Islet of Langerhans (tissue), 1 donor: ENCODE results near the gene A4GALT.
A peak's percentile ranks its signal among the peaks of the same experiment; 100 is the strongest.

Experiments
- FAIRE-seq: peaks from one replicate; lab custom pipeline; 2011; peaks lifted over from hg19 to GRCh38; lab: Jason Lieb, UNC

A4GALT gene

DNA sequence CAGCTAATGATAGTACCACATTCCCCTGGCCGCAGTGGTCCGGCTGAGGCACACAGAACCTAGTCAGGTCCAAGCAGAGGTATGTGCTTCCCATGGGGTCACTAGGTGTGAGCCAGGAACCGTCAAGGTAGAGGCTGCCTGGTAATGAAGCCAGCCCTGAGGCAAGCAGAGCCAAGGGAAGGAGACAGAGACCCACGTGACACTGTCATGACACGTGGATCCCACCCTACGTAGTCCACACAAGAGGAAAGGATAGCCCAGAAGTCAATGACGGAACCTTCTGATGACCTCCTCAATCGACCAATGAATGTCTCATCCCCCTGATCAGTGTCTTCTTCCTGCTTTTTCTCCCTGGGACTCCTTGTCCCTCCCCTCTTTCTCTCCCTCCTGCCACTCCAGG is 19.0 kb downstream of the A4GALT start:
- FAIRE-seq = no peak

DNA sequence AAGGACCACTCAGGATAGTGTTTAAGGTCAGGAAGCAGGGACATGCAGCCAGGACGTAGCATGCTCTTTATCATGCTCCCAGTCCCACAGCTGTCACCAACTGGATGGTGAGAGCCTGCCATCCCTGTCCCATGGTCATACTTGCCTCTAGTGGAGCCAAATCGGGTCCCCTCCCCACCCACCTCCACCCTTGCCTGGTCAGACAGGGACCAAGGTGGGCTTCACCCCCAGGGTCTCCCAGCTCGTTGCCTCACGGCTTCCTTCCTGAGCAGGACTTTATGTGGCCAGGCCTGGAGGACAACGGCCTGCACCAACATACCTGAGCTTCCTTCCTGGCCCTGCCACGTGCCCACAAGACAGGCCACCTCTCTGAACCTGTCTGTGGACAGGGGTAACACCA is 19.8 kb downstream of the A4GALT start:
- no peak for FAIRE-seq

DNA sequence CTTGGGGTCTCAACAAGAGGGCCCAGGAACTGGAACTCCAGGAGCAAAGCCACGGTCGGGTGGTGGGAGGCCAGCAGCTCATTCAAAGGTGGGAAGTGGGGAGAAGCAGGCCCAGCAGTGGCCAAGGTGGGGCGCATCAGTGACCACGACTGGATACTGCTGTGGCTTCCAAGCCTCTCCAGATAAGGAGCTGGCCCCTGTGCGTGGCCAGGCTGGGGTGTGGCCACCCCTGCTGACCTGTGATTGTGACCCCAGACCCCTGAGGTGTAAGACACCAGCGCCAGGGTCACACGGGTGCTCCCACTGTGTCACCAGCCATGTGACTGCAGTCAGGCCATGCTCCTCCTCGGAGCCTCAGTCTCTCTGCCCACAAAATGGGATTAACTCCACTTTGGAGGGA is 20.3 kb downstream of the A4GALT start:
- no peak for FAIRE-seq

DNA sequence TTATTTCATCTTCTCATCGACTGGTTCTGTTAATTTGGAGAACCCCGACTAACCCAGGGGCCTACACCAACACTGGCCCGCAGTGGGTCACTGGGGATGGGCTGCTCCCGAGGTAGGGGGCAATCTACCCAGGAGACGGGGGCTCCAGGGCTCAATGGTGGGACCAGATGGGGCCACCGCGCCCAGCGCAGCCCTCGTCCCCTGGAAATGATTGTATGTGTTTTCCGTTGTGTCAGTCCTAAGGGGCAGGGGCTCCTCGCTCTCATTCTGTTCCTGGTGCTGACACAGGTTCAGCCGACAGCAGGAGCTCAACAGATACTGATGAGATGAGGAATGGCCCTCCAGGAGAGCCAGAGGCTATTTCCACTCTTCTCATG is 20.7 kb downstream of the A4GALT start:
- FAIRE-seq = no peak

DNA sequence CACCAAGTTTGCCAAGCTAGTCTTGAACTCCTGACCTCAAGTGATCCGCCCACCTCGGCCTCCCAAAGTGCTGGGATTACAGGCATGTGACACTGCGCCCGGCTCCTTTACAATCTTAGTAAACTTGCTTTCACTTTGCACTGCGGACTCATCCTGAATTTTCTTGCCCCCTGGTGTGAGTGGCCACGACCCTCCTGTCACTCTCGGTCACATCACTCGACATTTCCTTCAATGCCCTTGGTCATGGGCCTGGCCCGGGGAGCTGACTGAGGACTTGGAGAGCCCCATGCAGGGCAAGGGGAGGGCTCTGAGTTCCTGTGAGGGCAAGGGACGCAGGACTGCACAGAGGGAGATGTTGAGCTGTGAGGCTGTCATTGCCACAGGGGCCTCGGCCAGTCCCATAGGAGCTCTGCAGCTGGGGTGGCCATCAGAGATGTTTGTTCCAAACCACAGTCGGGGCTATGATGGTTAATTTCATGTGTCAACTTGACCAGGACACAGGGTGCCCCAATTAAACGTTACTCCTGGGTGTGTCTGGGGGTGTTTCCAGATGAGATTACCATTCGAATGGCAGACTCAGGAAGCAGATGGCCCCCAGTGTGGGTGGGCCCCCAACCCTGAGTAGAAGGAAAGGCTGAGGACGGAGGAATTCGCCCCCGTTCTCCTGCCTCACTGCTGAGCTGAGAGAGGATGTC is 21.2 kb downstream of the A4GALT start:
- FAIRE-seq = no peak

DNA sequence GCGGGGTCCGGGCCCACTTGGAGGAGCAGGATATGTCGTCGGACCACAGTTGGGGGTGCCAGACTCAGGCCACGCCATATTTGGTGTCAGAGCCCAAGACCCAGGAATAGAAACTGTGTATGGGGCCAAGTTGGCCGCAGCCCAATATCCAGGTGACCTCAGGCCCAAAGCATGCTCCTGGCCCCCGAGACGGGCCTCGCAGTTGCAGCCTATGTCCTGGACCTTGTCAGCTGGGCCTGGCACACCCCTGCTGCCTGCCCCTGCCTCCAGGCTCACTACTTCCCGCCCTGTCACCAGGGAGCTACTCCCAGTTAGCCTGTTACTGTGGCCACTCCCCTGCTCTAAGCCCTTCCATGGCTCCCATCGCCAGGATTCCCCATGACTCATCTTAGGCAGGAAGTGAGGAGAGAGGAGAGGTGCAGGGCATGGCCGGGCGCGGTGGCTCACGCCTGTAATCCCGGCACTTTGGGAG is 23.1 kb downstream of the A4GALT start:
- no peak for FAIRE-seq

DNA sequence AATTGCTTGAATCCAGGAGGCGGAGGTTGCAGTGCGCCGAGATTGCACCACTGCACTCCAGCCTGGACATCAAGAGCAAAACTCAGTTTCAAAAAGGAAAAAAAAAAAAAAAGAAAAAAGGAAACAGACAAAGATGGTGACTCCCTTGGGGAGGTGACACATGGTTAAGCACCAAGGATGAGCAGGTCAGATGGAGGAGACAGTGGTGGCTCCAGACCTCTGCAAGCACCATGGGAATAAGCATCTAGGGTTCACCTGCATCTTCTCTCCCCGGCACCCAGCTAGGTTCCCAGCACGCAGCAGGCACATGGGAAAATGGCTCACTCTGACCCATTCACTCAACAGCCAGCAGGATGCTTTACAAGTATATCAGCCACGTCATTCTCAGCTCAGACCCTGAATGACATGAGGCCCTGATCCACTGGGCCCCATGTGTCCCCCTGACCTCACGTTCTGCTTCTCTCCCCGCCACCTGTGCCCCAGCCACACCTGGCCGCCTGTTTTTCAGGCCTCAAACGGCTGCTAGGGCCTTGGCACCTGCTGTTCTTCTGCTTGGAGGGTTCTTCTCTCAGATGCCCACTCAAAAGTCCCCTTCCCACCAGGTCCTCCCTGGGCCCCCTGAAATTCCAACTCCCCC is 24.2 kb downstream of the A4GALT start:
- no peak for FAIRE-seq

DNA sequence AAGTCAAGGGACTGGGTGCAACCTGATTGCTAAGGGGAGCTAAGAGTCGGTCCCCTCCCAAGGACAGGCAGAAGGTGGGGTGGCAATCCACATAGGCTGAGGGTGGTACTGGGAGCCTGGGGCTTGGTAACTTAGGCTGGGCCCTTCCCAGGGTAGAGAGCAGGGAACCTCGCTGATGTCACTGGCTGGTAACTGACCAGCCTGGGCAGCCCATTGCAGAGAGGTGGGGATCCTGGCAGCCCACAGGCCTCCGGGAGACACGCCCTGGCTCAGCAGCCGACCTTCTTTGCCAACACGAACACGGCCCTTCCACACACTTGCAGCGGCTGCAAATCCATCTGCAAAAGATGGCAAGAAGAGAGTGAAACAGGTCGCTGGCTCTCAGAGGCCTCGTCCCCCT is 25.4 kb downstream of the A4GALT start:
- no peak for FAIRE-seq

DNA sequence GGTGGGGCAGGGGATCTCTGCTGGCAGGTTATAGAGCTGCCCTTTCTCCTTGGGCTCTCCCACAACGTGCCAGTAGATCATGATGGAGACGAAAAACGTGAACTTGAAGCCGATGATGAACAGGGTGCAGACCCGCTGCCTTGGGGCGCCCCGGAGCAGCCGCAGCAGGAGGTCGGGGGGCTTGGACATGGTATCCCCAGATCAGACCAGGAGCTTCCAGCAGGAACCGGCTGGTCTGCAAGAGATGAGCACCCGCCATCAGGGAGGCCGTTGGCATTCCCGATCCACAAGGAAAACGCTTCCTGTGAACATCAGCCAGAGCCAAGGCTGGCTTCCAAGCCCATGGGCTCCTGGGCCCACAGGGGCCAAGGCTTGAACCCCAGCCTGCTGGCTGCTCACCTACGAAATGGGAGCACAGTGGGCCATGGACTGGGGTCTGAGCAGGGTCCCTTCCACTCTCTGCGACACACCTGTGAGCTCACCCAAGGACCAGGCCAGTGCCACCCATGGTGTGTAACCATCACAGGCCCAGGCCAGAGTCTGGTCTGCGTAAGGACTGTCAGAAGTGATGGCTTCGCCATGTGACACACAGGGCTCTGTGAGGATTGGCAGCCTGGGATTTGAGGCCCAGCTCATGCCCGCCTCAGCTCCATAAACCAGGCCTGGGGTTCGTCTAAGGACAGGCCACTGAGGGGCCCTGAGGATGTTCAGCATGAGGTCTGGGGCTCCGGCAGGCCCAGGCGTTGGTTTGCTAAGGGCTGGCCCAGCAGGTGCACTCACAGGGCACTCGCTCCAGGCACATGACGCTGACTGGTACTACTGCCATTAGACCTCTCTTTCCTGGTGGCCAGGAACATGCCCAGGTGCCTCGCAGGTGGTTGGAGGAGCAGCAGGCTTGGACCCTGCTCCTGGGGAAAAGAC is 26.6 kb downstream of the A4GALT start:
- no peak for FAIRE-seq

DNA sequence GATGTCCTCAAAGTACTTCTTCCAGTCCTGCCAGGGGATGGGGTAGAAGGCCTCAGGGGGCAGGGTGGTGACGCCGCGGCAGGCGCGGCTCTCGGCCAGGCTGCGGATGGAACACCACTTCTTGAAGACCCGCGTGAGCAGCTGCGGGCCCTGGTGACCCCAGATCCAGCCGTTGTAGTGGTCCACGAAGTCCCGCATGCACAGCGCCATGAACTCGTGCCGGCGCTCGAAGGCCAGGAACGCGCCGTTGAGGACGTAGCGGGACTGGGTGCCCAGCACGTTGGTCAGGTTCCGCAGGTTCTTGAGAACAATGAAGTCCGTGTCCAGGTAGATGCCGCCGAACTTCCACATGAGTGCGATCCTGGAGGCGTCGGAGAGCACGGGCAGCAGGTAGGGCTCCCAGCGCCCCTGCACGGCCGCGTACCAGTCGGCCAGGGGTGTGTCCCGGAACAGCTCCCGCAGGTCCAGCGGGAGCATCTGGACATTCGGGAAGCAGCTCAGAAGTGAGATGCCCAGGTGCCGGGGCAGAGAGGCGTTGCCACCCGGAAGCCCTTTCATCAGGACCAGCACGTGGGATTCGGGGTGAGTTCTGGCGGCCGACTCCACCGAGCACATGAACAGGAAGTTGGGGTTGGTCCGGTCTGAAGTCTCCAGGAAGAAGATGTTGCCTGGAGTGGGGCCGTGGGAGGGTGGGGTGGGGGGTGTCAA is 27.5 kb downstream of the A4GALT start:
- FAIRE-seq = no peak

DNA sequence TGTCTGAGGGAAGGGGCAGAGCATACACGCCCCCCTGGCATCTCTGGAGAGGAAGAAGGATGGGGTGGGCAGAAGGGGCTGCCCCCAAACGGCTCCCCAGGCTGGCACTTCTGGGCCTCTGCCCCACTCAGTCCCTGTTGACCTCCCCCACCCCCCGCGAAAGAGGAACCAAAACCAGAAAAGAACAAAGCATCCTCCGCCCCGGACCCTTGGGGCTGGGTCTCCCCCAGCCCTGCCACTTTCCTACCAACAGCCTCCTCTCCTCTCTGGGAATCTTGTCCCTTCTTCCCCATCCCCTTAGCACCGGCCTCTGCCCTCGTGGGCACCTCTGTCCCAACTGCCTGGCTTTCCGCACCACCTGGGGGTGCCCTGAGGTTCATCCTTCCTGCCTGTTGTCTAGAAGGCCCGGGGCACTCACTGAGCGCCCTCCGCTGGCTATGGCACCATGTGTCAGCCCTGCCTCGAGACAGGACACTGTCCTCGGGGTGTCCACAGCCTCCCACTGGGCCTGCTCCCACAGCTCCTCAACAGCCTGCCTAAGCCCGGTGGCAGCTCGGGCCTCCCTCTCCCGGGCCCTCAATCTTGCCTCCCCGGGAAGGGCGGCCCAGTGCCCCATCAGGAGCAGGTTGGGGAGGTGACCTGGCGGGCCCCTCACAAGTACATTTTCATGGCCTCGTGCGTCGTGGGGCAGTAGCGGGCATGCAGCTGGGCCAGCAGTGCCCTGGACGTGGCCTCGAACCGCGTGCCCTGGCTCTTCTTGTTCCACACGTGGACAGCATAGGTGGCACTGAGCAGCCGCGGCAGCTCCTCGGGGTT is 28.2 kb downstream of the A4GALT start:
- FAIRE-seq = no peak

DNA sequence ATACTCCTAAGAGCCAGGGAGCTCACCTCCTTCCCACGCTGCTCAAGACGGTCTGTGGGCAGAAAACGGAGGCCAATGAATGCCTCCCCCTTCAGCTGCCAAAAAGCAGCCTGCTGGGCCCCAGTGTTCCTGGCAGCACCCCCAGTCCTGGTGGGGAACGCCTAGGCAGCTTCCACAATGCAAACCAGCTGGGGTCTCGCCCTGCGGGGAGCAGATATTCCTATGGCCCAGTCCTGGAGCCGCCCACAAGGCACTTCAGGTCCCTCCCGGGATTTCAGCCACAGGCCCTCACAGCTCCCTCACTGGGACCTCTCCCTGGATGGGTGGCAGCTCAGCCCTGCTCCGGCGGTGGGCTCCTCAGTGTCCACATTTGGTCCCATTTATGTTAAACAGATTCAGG is 29.2 kb downstream of the A4GALT start:
- FAIRE-seq = no peak

DNA sequence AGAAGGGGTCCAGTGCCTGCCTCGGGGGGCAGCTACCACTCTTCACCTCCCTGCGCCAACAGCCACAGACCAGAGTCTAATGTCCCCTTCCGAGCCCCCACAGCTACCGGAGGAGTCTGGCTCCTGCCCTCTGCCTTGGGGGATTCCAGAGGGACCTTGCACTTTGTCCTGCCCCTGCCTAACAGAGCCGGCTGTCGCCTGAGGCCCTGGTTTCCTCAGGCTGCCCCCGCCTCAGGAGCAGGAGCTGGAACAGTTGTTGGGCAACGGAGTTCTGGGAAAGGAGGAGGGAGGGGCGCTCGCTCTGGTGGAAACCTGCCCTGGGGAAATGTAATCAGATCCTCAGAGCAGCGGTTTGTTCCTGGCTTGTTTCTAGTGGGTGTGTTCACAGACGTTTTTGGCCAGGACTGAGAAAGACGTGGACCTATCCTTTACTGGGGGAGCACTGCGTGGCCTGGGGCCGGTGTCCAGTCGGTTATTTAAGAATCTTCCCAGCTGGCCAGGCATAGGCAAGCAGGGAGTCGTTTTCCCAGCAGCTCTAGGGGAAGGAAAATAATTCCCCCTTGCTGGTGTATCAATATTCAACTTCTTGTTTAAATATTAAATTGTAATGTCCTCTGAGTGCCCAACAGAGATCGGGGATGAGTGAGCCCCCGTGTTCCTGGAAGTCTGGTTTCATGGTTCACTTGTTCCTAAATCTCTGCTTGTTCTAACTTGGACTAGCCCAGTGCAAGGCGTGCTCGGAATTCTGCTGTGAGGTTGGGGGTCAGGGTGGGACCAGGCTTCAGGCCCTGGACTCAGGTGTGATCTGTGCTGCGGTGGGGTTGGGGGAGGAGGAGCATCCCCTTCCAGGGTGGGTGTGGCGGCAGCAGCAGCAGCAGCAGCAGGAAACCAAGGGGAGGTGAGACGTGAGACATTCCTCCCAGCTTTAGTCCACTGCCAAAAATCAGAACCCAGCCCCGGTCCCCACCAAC is 32.1 kb downstream of the A4GALT start:
- peak; percentile 41 for FAIRE-seq

DNA sequence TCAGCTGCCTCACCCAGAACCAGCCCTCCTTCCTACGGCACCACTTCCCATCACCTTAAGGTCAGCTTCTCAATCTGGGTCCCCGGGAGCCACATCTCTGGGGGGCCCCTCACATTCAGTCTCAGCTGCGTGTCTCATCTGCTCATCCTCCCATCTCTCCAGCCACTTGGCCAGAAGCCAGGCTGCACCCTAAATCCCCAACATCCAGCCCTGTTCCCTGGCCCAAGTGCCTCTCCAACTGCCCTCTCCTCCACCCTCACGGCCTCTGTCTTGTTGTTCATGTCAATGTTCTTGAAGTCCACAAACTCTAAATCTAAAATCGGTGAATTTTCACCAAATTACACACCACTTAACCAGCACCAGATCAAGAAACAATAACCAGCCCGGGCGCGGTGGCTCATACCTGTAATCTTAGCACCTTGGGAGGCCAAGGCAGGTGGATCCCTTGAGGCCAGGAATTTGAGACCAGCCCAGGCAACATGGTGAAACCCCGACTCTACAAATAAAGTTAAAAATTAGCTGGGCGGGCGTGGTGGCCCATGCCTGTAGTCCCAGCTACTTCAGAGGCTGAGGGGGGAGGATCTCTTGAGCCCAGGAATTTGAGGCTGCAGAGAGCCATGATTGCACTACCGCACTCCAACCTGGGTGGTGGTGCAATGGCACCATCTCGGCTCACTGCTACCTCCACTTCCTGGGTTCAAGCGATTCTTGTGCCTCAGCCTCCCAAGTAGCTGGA is 33.7 kb downstream of the A4GALT start:
- no peak for FAIRE-seq

DNA sequence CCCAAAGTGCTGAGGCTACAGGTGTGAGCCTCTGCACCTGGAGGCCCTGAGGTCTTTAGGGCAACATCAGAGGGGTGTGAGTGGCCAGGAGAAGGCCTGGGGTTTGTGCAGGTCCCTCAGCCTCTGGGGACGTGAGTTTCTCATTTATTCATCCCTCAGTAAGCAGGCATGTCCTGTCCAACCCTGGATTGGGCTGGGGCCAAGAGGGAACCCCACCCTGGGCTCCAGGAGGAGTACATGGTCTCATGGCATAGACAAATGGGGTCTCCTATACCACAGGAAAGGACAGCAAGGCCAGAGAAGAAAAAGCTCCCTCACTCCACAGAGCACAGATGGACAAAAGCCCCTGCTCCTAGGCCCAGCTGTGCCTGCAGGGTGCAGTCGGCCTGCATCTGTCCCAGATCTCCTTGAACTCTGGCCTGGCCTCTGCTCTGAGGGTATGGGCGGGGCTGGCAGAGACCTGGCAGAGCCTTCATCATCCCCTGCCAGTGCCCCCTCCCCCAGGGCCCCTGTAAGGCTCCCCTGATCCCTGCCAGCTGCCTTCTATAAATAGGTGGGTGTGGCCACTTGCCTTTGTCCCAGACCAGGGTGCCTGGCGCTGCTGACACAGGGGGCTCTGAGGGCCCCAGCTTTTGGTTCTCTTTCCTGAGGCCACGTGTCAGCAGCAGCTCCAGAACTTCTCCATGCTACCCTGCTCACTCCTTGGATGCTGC is 34.6 kb downstream of the A4GALT start:
- no peak for FAIRE-seq

DNA sequence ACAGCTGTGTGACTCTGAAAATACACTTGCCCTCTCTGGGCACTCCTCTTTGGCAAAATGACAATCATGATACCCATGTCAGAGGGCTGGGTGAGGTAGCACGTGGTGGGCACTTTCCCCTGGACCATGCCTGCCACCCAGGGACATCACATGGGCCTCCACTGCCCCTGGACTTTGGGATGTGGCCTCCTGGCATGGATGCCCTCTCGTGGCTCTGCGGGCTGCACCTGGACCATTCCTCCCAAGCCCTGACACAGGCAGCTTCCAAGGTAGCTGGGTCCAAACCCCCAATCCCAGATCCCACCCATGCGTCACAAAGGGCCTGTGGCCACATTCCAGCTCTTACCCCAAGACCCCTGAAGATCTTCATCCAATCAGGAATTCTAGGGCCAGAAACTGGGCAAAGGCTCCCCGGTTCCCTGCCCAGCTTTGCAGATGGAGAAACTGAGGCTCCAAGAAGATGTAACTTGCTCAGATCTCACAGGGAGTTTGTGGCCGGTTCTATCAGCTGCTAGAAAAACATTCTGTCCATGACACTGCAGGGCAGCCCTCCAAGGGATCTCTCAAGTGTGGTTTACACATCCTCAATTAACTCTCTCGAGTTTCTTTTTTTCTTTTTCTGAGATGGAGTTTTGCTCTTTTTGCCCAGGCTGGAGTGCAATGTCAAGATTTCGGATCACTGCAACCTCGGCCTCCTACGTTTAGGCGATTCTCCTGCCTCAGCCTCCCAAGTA is 36.0 kb downstream of the A4GALT start:
- no peak for FAIRE-seq

DNA sequence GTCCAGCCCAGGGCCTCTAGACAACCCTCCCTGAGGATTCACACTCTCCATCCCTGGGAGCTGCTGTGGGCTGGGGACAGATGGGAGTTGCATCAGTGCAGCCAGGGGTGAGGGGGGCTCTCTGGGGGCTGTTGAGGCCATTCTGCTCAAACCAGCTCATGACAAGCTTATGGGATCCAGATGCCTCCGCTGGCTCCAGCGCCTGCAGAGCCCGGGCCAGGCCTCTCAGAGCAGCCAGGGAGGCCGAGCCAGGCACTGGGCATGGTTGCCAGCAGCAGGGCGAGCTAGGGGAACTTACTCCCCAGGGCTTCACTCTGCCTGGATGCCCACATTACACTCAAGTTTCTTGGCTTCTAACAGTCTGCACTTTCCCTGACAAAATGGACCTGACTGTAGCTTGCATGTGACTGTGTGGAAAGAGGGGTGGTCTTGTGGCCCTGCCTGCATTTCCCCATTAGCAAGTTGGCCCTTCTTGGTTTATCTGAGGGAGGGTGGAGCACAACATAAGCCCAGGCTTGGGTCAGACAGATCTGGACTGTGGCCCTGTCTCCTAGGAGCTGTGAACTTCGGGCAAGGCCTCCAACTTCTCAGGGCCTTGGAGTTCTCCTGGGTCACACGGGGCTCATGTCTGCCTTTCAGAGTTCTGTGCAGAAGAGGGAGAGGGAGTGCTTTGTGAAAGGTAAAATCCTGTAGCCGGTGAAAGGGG is 36.9 kb downstream of the A4GALT start:
- FAIRE-seq = no peak
